ENCODE data around the gene MTPN.

The MTPN gene

GRCh38 chr7:135977007-135977741, at the start of gene MTPN:
MTPN (minus strand) TSS chr7:135977359; CDS start chr7:135977100, 259 bp downstream.
- peak; percentile 94 to 96 for DNase-seq

GRCh38 chr7:136026209-136026608, 49.0 kb upstream of the MTPN start:
- no peak for DNase-seq

GRCh38 chr7:136023134-136023869, 46.1 kb upstream of the MTPN start:
- DNase-seq = no peak

- no peak for DNase-seq
These were observed 43.4 kb upstream of the MTPN start for GRCh38 chr7:136020556-136020955.

GRCh38 chr7:136018104-136018503, 40.9 kb upstream of the MTPN start:
- no peak for DNase-seq

- no peak for DNase-seq
These were observed 39.7 kb upstream of the MTPN start for GRCh38 chr7:136016649-136017395.

- DNase-seq = no peak
These were observed 38.5 kb upstream of the MTPN start for GRCh38 chr7:136015638-136016037.

GRCh38 chr7:136014659-136015058, 37.5 kb upstream of the MTPN start:
- DNase-seq = no peak

GRCh38 chr7:136012238-136012637, 35.1 kb upstream of the MTPN start:
- no peak for DNase-seq

- no peak for DNase-seq
These were observed 32.4 kb upstream of the MTPN start for GRCh38 chr7:136009488-136010079.

- DNase-seq = no peak
These were observed 29.0 kb upstream of the MTPN start for GRCh38 chr7:136006208-136006607.

- no peak for DNase-seq
These were observed 26.9 kb upstream of the MTPN start for GRCh38 chr7:136004083-136004482.

GRCh38 chr7:136002802-136003201, 25.6 kb upstream of the MTPN start:
- DNase-seq = no peak

GRCh38 chr7:136000288-136000913, 23.2 kb upstream of the MTPN start:
- DNase-seq = no peak

GRCh38 chr7:135998081-135998480, 20.9 kb upstream of the MTPN start:
- DNase-seq = no peak

- DNase-seq = no peak
These were observed 18.6 kb upstream of the MTPN start for GRCh38 chr7:135995748-135996147.

GRCh38 chr7:135994466-135995205, 17.5 kb upstream of the MTPN start:
- no peak for DNase-seq

GRCh38 chr7:135993950-135994349, 16.8 kb upstream of the MTPN start:
- DNase-seq = no peak

GRCh38 chr7:135991906-135992305, 14.7 kb upstream of the MTPN start:
- DNase-seq = no peak

GRCh38 chr7:135991322-135991721, 14.2 kb upstream of the MTPN start:
- no peak for DNase-seq

GRCh38 chr7:135990258-135990657, 13.1 kb upstream of the MTPN start:
- DNase-seq = no peak
